GM19099 (cell line): ENCODE measurements around the gene IGSF3.

ENCODE experiments used
- POLR2A ChIP-seq: IDR thresholded peaks from 3 replicates; pipeline ENCODE4 v1.6.1; 2011; ENCODE audit warnings: low read depth; ENCODE audit not compliant: insufficient read length; ENCODE audit errors: extremely low read depth

IGSF3 gene

DNA sequence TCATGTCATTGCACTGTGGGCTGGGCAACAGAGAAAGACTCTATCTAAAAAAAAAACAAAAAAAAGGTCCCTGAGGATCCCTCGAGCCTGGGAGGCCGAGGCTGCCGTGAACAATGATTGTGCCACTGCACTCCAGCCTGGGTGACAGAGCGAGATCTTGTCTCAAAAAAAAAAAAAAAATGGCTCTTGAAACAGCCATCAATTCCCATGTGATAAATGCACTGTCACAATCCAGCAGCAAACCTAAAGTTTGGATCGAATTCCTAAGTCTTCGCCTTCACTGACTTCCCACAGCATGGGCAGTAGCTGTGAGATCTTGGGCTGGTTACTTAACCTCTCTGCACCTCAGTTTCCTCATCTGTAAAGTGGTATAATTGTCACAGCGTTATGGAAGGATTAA is 43.5 kb downstream of the IGSF3 start:
- no peak for TF ChIP-seq POLR2A

GRCh38 chr1:116605315-116605714 is 62.2 kb downstream of the IGSF3 start:
- no peak for TF ChIP-seq POLR2A

- no peak for TF ChIP-seq POLR2A
Observed at GRCh38 chr1:116587501-116588227, 79.9 kb downstream of the IGSF3 start.

DNA sequence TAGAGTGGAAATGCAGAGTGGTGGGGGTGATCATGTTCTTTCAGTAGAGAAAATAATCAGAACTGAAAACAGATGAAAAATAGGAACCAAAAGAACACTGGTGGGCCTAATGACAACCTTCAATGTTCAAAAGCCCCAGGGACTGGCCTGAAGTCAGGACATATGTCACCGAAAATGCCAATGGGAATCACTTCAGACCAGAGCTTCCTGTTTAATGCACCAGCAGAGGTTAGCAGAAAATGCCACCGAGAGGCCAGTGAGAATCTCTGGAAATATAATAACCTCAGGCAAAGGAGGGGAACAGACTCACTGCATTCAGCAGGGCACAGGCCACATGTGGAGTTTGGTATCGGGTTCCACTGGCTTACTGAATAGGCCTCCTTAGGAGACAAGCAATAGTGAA is 80.8 kb downstream of the IGSF3 start:
- TF ChIP-seq POLR2A, result no peak

- TF ChIP-seq POLR2A, result no peak
Observed at GRCh38 chr1:116585886-116586285, 81.6 kb downstream of the IGSF3 start.

GRCh38 chr1:116581323-116581885 is 86.1 kb downstream of the IGSF3 start:
- no peak for TF ChIP-seq POLR2A

- TF ChIP-seq POLR2A, result no peak
Observed at GRCh38 chr1:116580446-116581322, 86.8 kb downstream of the IGSF3 start.

GRCh38 chr1:116579259-116579875 is 88.2 kb downstream of the IGSF3 start:
- no peak for TF ChIP-seq POLR2A

DNA sequence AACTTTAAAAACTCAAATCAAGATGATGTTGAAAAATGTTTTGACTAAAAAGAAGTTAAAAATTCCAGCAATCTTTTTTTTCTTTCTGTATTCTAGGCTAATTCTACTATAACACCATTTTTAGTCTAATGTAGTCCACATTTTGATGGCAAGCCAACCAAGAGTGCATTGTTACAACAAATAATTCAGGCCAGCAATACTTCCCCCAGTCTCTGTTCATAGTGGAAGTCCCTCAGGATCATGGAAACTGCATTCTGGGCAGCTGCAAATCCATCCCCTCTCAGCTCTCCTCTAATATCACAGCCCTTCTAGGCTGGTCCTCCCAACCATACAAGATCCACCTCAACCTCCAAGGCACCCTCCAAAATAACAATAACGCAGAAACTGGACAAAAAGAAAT is 89.0 kb downstream of the IGSF3 start:
- TF ChIP-seq POLR2A, result no peak

GRCh38 chr1:116577759-116578314 is 89.7 kb downstream of the IGSF3 start:
- no peak for TF ChIP-seq POLR2A

GRCh38 chr1:116574581-116575291 is 92.8 kb downstream of the IGSF3 start:
- TF ChIP-seq POLR2A, result no peak

GRCh38 chr1:116573431-116574095 is 94.0 kb downstream of the IGSF3 start:
- no peak for TF ChIP-seq POLR2A

- no peak for TF ChIP-seq POLR2A
Observed at GRCh38 chr1:116572771-116573430, 94.6 kb downstream of the IGSF3 start.
